GM21723 (cell line): ENCODE data around the gene EVC.
"Not testable (repeated sequence)": the region's sequence is repeated elsewhere in the genome, so short reads cannot be mapped to it uniquely, and the experiment has no call there.

Source experiments
- ATAC-seq: cut with Tn5 transposase; IDR thresholded peaks from one replicate; pipeline ENCODE4 v1.9.1; 2021; ENCODE audit warnings: mild to moderate bottlenecking, moderate library complexity; ENCODE audit not compliant: unreplicated experiment

Gene EVC

GRCh38 chr4:5707778-5708448, 3.1 kb upstream of the EVC start:
- ATAC-seq = no peak

GRCh38 chr4:5708449-5709206, 2.4 kb upstream of the EVC start, which contains the start of gene EVC2:
TSS of gene EVC2 (minus strand) at chr4:5708559. CDS start at chr4:5708513, 46 bp downstream.
- ATAC-seq = no peak

- no peak for ATAC-seq
These were observed 1.8 kb upstream of the EVC start for GRCh38 chr4:5709207-5709575.

- no peak for ATAC-seq
These were observed 688 bp upstream of the EVC start for GRCh38 chr4:5710065-5710960.

- no peak for ATAC-seq
These were observed 631 bp downstream of the EVC start for GRCh38 chr4:5711479-5712184.

GRCh38 chr4:5712517-5712916, 1.5 kb downstream of the EVC start:
- ATAC-seq = no peak

GRCh38 chr4:5712931-5713330, 1.9 kb downstream of the EVC start:
- ATAC-seq = no peak

GRCh38 chr4:5713861-5714260, 2.9 kb downstream of the EVC start:
- no peak for ATAC-seq

- no peak for ATAC-seq
These were observed 4.4 kb downstream of the EVC start for GRCh38 chr4:5715357-5715756.

- no peak for ATAC-seq
These were observed 5.4 kb downstream of the EVC start for GRCh38 chr4:5716391-5716790.

- ATAC-seq = no peak
These were observed 6.6 kb downstream of the EVC start for GRCh38 chr4:5717449-5718158.

- no peak for ATAC-seq
These were observed 7.4 kb downstream of the EVC start for GRCh38 chr4:5718411-5718810.

- no peak for ATAC-seq
These were observed 8.5 kb downstream of the EVC start for GRCh38 chr4:5719350-5720055.

GRCh38 chr4:5720157-5720850, 9.3 kb downstream of the EVC start:
- ATAC-seq = no peak

- no peak for ATAC-seq
These were observed 10.0 kb downstream of the EVC start for GRCh38 chr4:5720980-5721379.

GRCh38 chr4:5721923-5722322, 10.9 kb downstream of the EVC start:
- no peak for ATAC-seq

GRCh38 chr4:5722328-5722727, 11.3 kb downstream of the EVC start:
- no peak for ATAC-seq

GRCh38 chr4:5724377-5724776, 13.4 kb downstream of the EVC start:
- ATAC-seq = no peak

- ATAC-seq = not testable (repeated sequence)
These were observed 17.4 kb downstream of the EVC start for GRCh38 chr4:5728412-5728811.
